Measurements from ENCODE around the gene CACNG5. TPM values are rescaled to one million over a fixed set of nuclear protein-coding genes. Genes with fewer than 3 reads are reported as not detected.

Gene CACNG5
- total RNA-seq, 1 experiment from 2014 or later: 0.21 TPM

DNA sequence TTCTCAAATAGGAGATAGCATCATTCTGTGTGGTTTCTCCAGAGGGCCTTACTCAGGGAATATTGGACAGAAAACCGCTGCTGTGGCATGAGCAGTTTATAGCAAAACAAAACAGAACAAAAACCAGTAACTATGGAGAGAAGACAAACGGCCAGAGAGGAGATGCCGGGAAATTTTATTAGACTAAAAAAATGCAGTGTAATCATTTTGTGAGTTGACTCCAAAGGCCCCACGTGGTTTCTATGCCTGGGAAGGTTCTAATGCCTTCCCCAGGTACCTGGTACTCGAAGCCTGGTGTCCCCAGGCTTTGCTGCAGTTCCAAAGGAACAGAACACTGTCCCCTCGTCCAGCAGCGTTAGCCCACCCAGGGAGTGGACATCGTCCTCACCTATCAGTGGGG, 12.9 kb upstream of the CACNG5 start:
- Histone ChIP-seq H3K27ac (ENCODE audit: low read length) (no peak overlapping the region), H3K36me3 (ENCODE audit: control insufficient read depth, insufficient read depth, low read length) (no peaks in the 10 kb centered on the region), H3K27me3 (ENCODE audit: control insufficient read depth, insufficient read depth, low read length) (no peaks in the 10 kb centered on the region), H3K4me1 (ENCODE audit: control insufficient read depth, insufficient read depth, low read length) (no peaks in the 10 kb centered on the region), H3K4me3 (ENCODE audit: low read depth in 2 of 2, low read length in 2 of 2) (no peak overlapping the region), H3K9me3 (ENCODE audit: control insufficient read depth, insufficient read depth, low read depth, low read length) (no peaks in the 10 kb centered on the region)
- POLR2A ChIA-PET: no interaction called here
- TF ChIP-seq SIN3A (IDR thresholded peaks at IDR 0.05; ENCODE audit: borderline replicate concordance, insufficient read depth, low read depth, low read length) (no peak), TCF7L2 (IDR thresholded peaks at IDR 0.05; ENCODE audit: low read depth, low read length) (no peak)
- TF ChIP-seq, protein P1, sequence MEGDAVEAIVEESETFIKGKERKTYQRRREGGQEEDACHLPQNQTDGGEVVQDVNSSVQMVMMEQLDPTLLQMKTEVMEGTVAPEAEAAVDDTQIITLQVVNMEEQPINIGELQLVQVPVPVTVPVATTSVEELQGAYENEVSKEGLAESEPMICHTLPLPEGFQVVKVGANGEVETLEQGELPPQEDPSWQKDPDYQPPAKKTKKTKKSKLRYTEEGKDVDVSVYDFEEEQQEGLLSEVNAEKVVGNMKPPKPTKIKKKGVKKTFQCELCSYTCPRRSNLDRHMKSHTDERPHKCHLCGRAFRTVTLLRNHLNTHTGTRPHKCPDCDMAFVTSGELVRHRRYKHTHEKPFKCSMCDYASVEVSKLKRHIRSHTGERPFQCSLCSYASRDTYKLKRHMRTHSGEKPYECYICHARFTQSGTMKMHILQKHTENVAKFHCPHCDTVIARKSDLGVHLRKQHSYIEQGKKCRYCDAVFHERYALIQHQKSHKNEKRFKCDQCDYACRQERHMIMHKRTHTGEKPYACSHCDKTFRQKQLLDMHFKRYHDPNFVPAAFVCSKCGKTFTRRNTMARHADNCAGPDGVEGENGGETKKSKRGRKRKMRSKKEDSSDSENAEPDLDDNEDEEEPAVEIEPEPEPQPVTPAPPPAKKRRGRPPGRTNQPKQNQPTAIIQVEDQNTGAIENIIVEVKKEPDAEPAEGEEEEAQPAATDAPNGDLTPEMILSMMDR (IDR thresholded peaks at IDR 0.05): no peak
- CTCF ChIA-PET: no interaction called here
- ATAC-seq (no peak), DNase-seq (ENCODE audit: low read depth, low spot score) (no peak)
- intact Hi-C loops (cut with micrococcal nuclease; ENCODE audit: unreplicated experiment): no loop called here
- no TSS peak for BruUV-seq (replicated peaks)
- in situ Hi-C loops (cut with HindIII; ENCODE audit: low pct_unique_long_range_greater_than_20kb, low sequenced_read_pairs): no loop called here

DNA sequence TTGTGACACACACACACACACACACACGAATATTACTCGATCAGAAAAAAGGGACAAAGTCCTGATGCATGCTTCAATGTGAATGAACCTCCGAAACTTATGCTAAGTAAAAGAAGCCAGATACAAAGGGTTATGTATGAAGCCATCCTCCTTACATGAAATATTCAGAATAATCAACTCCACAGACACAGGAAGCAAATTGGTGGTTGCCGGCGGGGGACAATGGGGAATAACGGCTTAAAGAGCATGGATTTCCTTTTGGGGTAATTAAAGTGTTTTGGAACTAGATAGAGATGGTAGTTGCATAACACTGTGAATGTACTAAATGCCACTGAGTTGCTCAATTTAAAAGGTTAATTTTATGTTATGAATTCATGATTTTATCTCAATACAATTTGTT, 8.1 kb upstream of the CACNG5 start:
- BruUV-seq (replicated peaks): no TSS peak
- CTCF ChIA-PET: no interaction called here
- no peaks in the 10 kb centered on the region for H3K9me3 ChIP-seq (ENCODE audit: control insufficient read depth, insufficient read depth, low read depth, low read length)
- ATAC-seq: no peak
- no peaks in the 10 kb centered on the region for H3K36me3 ChIP-seq (ENCODE audit: control insufficient read depth, insufficient read depth, low read length)
- in situ Hi-C loops (cut with HindIII; ENCODE audit: low pct_unique_long_range_greater_than_20kb, low sequenced_read_pairs): no loop called here
- intact Hi-C loops (cut with micrococcal nuclease; ENCODE audit: unreplicated experiment): no loop called here
- H3K27ac ChIP-seq (ENCODE audit: low read length): no peak overlapping the region
- H3K4me1 ChIP-seq (ENCODE audit: control insufficient read depth, insufficient read depth, low read length): no peaks in the 10 kb centered on the region
- POLR2A ChIA-PET: no interaction called here
- H3K4me3 ChIP-seq (ENCODE audit: low read depth in 2 of 2, low read length in 2 of 2): no peak overlapping the region
- H3K27me3 ChIP-seq (ENCODE audit: control insufficient read depth, insufficient read depth, low read length): no peaks in the 10 kb centered on the region
- no peak for DNase-seq (ENCODE audit: low read depth, low spot score)
- TF ChIP-seq POLR2AphosphoS5 (IDR thresholded peaks at IDR 0.05; ENCODE audit: low read depth, low read length) (no peak), SIN3A (IDR thresholded peaks at IDR 0.05; ENCODE audit: borderline replicate concordance, insufficient read depth, low read depth, low read length) (no peak), TCF7L2 (IDR thresholded peaks at IDR 0.05; ENCODE audit: low read depth, low read length) (no peak)
- TF ChIP-seq, protein P1 (IDR thresholded peaks at IDR 0.05): no peak
- TF ChIP-seq, protein P2, sequence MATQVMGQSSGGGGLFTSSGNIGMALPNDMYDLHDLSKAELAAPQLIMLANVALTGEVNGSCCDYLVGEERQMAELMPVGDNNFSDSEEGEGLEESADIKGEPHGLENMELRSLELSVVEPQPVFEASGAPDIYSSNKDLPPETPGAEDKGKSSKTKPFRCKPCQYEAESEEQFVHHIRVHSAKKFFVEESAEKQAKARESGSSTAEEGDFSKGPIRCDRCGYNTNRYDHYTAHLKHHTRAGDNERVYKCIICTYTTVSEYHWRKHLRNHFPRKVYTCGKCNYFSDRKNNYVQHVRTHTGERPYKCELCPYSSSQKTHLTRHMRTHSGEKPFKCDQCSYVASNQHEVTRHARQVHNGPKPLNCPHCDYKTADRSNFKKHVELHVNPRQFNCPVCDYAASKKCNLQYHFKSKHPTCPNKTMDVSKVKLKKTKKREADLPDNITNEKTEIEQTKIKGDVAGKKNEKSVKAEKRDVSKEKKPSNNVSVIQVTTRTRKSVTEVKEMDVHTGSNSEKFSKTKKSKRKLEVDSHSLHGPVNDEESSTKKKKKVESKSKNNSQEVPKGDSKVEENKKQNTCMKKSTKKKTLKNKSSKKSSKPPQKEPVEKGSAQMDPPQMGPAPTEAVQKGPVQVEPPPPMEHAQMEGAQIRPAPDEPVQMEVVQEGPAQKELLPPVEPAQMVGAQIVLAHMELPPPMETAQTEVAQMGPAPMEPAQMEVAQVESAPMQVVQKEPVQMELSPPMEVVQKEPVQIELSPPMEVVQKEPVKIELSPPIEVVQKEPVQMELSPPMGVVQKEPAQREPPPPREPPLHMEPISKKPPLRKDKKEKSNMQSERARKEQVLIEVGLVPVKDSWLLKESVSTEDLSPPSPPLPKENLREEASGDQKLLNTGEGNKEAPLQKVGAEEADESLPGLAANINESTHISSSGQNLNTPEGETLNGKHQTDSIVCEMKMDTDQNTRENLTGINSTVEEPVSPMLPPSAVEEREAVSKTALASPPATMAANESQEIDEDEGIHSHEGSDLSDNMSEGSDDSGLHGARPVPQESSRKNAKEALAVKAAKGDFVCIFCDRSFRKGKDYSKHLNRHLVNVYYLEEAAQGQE (IDR thresholded peaks at IDR 0.05; ENCODE audit: insufficient read depth in 1 of 2, low read depth in 2 of 2, low read length in 1 of 2): no peak

Measured in Panc1 (cell line).